Measurements from ENCODE around the gene MARS1.
"Not testable (repeated sequence)": the region's sequence is repeated elsewhere in the genome, so short reads cannot be mapped to it uniquely, and the experiment has no call there.

The MARS1 gene

DNA sequence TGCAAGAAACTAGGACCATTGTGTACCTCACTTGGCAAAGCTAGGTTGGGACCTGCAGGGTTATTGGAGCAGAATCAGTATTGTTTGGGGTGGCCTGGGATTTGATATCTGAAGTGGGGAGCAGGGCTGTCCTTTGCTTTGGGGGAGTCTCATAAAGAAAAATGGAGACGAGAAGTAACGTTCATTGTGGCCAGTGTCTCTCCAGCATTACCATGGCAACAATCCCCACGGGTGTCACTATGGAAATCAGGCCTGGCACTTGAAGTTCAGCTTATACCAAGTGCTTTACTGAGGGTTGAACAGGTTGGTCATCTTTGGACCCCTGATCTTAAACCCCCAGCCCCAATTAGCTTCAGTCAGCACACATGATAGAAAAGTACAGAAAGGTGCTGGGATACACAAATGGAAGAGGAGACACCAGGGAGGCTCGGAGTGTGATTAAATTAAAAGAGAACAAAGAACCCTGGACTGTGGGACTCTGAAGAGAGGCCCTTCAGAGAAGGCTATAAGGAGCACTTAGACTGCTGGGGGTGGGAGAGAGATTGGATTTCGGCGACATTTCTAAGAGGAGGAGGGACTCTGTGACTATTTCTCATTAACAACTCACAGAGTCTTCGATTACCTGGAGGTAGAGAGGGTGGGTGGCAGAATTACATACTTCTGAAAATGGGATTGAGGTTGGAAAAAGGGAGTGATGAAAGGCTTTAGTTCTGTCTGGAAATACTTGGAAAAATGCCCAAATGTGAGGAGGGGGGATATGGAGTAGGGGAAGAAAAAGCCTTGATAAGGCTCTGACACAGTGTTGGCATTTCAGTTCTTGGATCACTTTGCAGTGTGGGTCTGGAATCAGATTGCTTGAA lies 65.7 kb downstream of the MARS1 start:
- peak; percentile 47 for DNase-seq

DNA sequence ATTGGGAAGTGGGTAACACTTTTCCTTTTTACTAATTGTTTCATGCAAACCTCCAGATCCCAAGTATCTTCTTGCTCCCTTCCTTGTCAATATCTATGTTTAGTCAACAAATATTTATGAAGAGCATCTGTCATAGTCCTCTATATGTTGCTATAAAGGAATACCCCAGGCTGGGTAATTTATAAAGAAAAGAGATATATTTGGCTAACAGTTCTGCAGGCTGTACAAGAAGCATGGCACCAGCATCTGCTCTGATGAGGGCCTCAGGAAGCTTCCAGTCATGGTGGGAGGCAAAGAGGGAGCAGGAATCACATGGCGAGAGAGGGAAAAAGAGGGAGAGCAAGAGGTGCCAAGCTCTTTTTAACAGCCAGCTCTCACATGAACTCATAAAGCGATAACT lies 66.6 kb downstream of the MARS1 start:
- no peak for DNase-seq

DNA sequence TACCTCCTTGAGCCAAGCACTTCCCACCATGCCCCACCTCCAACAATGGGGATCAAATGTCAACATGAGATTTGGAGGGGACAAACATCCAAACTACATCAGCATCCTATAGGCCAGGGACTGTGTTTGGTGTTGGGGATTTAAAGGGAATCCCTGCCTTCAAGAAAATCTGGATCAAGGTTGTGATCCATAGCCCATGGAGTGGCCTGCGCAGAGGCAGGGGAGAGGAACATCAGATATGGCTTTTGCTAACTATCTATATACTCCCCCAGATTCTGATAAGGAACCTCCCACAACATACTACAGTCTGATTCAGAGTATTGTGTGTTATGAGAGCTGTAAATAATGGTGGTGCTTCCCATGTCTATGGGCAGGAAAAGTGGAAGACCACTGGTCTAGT lies 67.0 kb downstream of the MARS1 start:
- no peak for DNase-seq

DNA sequence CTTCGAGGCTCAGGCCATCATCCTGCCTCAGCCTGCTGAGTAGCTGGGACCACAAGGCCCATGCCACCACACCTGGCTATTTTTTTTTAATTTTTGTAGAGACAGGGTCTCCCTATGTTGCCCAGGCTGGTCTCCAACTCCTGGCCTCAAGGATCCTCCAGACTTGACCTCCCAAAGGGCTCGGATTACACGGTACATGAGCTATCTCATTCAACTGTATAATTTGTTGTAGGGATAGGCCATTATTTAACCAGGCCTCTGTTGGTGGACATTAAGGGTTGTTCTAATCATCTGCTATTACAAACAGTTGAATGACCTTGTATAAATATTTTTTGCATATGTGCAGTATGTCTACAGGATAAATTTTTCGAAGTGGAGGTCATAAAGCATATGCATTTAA lies 71.0 kb downstream of the MARS1 start:
- no peak for DNase-seq

DNA sequence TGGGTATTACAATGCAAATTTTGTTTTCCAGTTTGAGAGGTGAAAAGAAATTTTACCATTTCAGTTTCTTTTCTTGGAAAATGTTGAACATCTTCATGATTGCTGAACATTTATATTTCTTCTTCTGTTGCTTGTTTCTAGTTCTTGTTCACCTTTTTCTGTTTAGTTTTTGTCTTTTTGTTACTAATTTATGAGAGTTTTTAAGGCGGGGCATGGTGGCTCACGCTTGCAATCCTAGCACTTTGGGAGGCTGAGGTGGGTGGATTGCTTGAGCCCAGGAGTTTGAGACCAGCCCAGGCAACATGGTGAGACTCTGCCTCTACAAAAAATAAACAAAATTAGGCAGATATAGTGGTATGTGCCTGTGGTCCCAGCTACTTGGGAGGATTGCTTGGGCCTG lies 72.6 kb downstream of the MARS1 start:
- no peak for DNase-seq

DNA sequence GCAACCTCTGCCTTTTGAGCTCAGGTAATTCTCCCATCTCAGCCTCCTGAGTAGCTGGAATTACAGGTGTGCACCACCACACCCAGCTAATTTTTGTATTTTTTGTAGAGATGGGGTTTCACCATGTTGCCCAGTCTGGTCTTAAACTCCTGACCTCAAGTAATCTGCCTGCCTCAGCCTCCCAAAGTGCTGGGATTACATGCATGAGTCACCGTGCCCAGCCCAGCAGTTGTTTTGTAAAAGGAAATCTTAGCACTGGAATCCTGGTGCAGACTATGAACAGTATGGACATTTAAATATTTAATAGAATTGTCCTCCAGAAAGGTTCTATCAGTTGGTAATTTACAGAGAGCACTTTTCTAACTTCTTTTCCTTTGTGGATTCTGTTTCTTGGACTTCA lies 73.2 kb downstream of the MARS1 start:
- DNase-seq = not testable (repeated sequence)

DNA sequence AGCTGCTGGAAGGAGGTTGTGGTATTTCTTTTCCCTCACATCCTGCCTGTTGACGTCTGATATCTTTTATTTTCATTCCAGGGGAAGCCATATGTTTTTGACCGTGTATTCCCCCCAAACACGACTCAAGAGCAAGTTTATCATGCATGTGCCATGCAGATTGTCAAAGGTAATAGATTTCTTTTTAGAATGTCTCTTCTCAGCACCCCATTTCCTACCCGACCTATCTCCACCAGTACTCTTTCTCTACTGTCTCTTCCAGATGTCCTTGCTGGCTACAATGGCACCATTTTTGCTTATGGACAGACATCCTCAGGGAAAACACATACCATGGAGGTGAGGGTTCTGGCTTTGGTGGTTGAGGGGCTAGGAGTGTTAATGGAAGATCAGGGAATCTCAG lies 75.5 kb downstream of the MARS1 start:
- no peak for DNase-seq

DNA sequence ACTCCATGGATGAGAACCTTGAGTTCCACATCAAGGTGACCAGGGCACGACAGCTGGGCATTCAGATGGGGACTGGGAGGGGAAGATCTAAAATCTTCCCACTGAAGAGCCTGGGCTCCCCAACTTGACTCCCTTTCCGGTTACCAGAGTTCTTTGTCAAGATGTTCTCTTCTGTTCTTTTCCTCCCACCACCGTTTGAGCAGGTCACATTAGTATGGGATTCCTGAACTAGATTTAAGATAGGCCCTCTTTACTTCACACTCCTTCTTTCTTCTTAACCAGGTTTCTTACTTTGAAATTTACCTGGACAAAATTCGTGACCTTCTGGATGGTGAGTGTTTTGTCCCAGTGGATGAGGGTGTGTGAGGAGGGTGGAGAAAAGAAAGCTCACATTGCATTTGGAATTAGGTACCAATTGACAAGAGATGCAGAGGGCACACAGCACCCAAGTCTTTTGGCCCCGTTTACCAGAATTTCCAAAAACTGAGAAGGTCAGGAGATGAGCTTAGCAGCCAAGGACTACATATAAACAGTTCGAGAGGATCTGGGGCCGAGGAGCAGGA lies 76.4 kb downstream of the MARS1 start:
- no peak for DNase-seq

Measured in NCI-H2107 (cell line).